Activated B cell treated with CpG ODN at 0.5 μM for 24 hours (primary cell): ENCODE results near the gene CENPP. TPM values are rescaled to one million over a fixed set of nuclear protein-coding genes. Genes with fewer than 3 reads are reported as not detected.

Experiments
- ATAC-seq: fragments of 200-7000 bp; cut with Tn5 transposase; one replicate; pipeline ENCODE4 v1.10.0; 2021; ENCODE audit warnings: low read depth, mild to moderate bottlenecking, moderate library complexity
- CTCF ChIA-PET: fragments of 350-600 bp; sonication (Branson Sonifier 250); formaldehyde crosslinking; loops from one replicate; lab custom pipeline; 2021; ENCODE audit warnings: antibody characterized with exemption; lab: Charles Lee
- POLR2A ChIA-PET: fragments of 350-600 bp; sonication (Branson Sonifier 250); formaldehyde crosslinking; loops from one replicate; lab custom pipeline; 2021; ENCODE audit warnings: antibody characterized with exemption; lab: Charles Lee
- DNase-seq: peaks from one replicate; pipeline ENCODE4 v3.0.0; 2022
- H3K27ac Mint-ChIP-seq: one replicate; pipeline ENCODE4 v1.8.0; 2020; ENCODE audit warnings: mixed read lengths
- H3K27me3 Mint-ChIP-seq: one replicate; pipeline ENCODE4 v1.8.0; 2021; ENCODE audit warnings: mixed read lengths
- H3K36me3 Mint-ChIP-seq: one replicate; pipeline ENCODE4 v1.8.0; 2021; ENCODE audit warnings: low read depth, mixed read lengths
- H3K4me1 Mint-ChIP-seq: one replicate; pipeline ENCODE4 v1.8.0; 2021; ENCODE audit warnings: mixed read lengths
- H3K4me3 Mint-ChIP-seq: one replicate; pipeline ENCODE4 v1.8.0; 2020; ENCODE audit warnings: mild to moderate bottlenecking, mixed read lengths
- H3K9me3 Mint-ChIP-seq: one replicate; pipeline ENCODE4 v1.8.0; 2020; ENCODE audit warnings: mixed read lengths
- CTCF ChIP-seq: fragments of 200-600 bp; IDR thresholded peaks from one replicate; pipeline ENCODE4 v1.8.0; 2022; ENCODE audit warnings: antibody characterized with exemption, mild to moderate bottlenecking
- intact Hi-C: fragments of 100-400 bp; cut with micrococcal nuclease; formaldehyde crosslinking; loops from one replicate; pipeline ENCODE4 v1.15.1; 2024
- total RNA-seq: library from RNA; stranded (reverse); gene quantifications from 2 replicates; pipeline ENCODE4 v1.2.3, GENCODE V29; 2022

Gene CENPP
- total RNA-seq, 1 donor from 2014 or later = 5.7 TPM

- no peaks in the 10 kb centered on the region for H3K27me3 Mint-ChIP-seq
- ATAC-seq (peak; percentile 81), DNase-seq (peak; percentile 41)
- H3K36me3 Mint-ChIP-seq = peaks cover 88% of the 10 kb centered on the region
- TF ChIP-seq CTCF = no peak
- intact Hi-C loops = loop anchor here (1.0 to 10.0 kb wide), 4 partner anchors 310 to 1720 kb away; partner anchors contain the start of genes CENPP and NOL8
- H3K27ac Mint-ChIP-seq = no peak overlapping the region
- ChIA-PET POLR2A (no interaction called here), CTCF (interaction anchor here (0.8 to 1.8 kb wide), 3 partner anchors 13 to 495 kb away, joined by 3 to 18 read pairs (median 3); partner anchors contain the start of gene IPPK)
- no peak overlapping the region for H3K4me3 Mint-ChIP-seq
- H3K4me1 Mint-ChIP-seq = no peaks in the 10 kb centered on the region
- no peaks in the 10 kb centered on the region for H3K9me3 Mint-ChIP-seq
These were observed 309.2 kb downstream of the CENPP start for GRCh38 chr9:92634712-92635605.

- ATAC-seq = no peak
- ChIA-PET POLR2A (no interaction called here), CTCF (interaction anchor here (1.4 kb wide), 1 partner anchor 9 kb away, joined by 3 read pairs; no protein-coding TSS in a partner anchor)
- Mint-ChIP-seq H3K4me1 (no peaks in the 10 kb centered on the region), H3K27me3 (no peaks in the 10 kb centered on the region), H3K36me3 (peaks cover 88% of the 10 kb centered on the region), H3K9me3 (no peaks in the 10 kb centered on the region), H3K4me3 (no peak overlapping the region), H3K27ac (no peak overlapping the region)
- no peak for DNase-seq
- TF ChIP-seq CTCF = no peak
- intact Hi-C loops = loop anchor here (10.0 kb wide), 1 partner anchor 1721 kb away; no protein-coding TSS in a partner anchor
These were observed 310.0 kb downstream of the CENPP start for GRCh38 chr9:92635760-92636159.

- intact Hi-C loops = loop anchor here (10.0 kb wide), 1 partner anchor 1722 kb away; no protein-coding TSS in a partner anchor
- no peaks in the 10 kb centered on the region for H3K4me1 Mint-ChIP-seq
- no peak for ATAC-seq
These were observed 310.9 kb downstream of the CENPP start for GRCh38 chr9:92636627-92637026.

GRCh38 chr9:92637326-92637725, 311.6 kb downstream of the CENPP start:
- H3K9me3 Mint-ChIP-seq = no peaks in the 10 kb centered on the region
- H3K27ac Mint-ChIP-seq = no peak overlapping the region
- H3K36me3 Mint-ChIP-seq = peaks cover 88% of the 10 kb centered on the region
- no peaks in the 10 kb centered on the region for H3K4me1 Mint-ChIP-seq
- intact Hi-C loops = loop anchor here (10.0 kb wide), 1 partner anchor 1723 kb away; no protein-coding TSS in a partner anchor
- no peak for ATAC-seq
- H3K4me3 Mint-ChIP-seq = no peak overlapping the region
- H3K27me3 Mint-ChIP-seq = no peaks in the 10 kb centered on the region
- ChIA-PET CTCF (no interaction called here), POLR2A (no interaction called here)
- no peak for DNase-seq
- TF ChIP-seq CTCF = no peak

More at GRCh38 chr9:92636627-92637026, 310.9 kb downstream of the CENPP start:
- no peaks in the 10 kb centered on the region for H3K27me3 Mint-ChIP-seq
- POLR2A ChIA-PET = no interaction called here
- no peak for DNase-seq
- no peak overlapping the region for H3K27ac Mint-ChIP-seq
- CTCF ChIA-PET = interaction anchor here (1.4 kb wide), 1 partner anchor 8 kb away, joined by 3 read pairs; no protein-coding TSS in a partner anchor
- no peak overlapping the region for H3K4me3 Mint-ChIP-seq
- H3K9me3 Mint-ChIP-seq = no peaks in the 10 kb centered on the region
- no peak for TF ChIP-seq CTCF
- peaks cover 90% of the 10 kb centered on the region for H3K36me3 Mint-ChIP-seq
